Suprapubic skin (tissue), 3 donors: Measurements from ENCODE around the gene ZNF507.

Experiments used
- EP300 ChIP-seq: sonication (generic); formaldehyde crosslinking; IDR thresholded peaks from one replicate; pipeline ENCODE4 v1.6.1; 2017; ENCODE audit warnings: antibody characterized with exemption
- TF ChIP-seq, protein P1 (sequence below), 2 donors: fragments of 200-600 bp in 1 of 2; fragments of 450-650 bp in 1 of 2; sonication (generic) in 1 of 2; IDR thresholded peaks; one replicate each; pipeline ENCODE4 v1.5.1; 2016 to 2019; ENCODE audit warnings: antibody characterized with exemption in 2 of 2, mild to moderate bottlenecking in 1 of 2, moderate library complexity in 1 of 2

DNA sequence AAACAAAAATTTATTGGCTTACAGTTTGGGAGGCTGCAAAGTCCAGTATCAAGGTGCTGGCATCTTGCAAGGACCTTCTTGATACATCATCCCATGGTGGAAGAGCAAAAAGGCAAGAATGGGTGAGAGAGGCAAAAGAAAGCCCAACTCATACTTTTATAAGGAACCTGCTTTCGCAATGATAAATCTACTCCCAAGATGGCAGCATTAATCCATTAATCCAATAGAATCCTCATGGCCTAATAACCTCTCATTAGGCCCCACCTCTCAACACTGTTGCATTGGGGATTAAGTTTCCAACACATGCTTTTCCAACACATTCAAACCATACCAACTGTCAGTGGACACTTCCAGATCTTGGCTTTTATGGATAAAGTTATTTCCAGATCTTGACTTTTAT lies 48.7 kb upstream of the ZNF507 start:
- TF ChIP-seq, protein P1, sequence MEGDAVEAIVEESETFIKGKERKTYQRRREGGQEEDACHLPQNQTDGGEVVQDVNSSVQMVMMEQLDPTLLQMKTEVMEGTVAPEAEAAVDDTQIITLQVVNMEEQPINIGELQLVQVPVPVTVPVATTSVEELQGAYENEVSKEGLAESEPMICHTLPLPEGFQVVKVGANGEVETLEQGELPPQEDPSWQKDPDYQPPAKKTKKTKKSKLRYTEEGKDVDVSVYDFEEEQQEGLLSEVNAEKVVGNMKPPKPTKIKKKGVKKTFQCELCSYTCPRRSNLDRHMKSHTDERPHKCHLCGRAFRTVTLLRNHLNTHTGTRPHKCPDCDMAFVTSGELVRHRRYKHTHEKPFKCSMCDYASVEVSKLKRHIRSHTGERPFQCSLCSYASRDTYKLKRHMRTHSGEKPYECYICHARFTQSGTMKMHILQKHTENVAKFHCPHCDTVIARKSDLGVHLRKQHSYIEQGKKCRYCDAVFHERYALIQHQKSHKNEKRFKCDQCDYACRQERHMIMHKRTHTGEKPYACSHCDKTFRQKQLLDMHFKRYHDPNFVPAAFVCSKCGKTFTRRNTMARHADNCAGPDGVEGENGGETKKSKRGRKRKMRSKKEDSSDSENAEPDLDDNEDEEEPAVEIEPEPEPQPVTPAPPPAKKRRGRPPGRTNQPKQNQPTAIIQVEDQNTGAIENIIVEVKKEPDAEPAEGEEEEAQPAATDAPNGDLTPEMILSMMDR (IDR thresholded peaks at IDR 0.05), result no peak
- TF ChIP-seq EP300, result no peak
